Muscle layer of duodenum (tissue), 2 donors: Measurements from ENCODE around the gene CKAP4.

Experiments
- H3K27ac ChIP-seq: one replicate; pipeline ENCODE4 v1.7.0; 2013; ENCODE audit warnings: mild to moderate bottlenecking, low read length
- H3K27me3 ChIP-seq: one replicate; pipeline ENCODE4 v1.7.0; 2013; ENCODE audit warnings: low read depth, mild to moderate bottlenecking, control low read depth, low read length
- H3K36me3 ChIP-seq, 2 donors: one replicate each; pipeline ENCODE4 v1.7.0; 2013; ENCODE audit warnings: low read length in 2 of 2, control low read depth in 1 of 2, mild to moderate bottlenecking in 1 of 2; ENCODE audit not compliant: insufficient read depth in 2 of 2, control insufficient read depth in 1 of 2
- H3K4me1 ChIP-seq, 2 donors: one replicate each; pipeline ENCODE4 v1.7.0; 2013; ENCODE audit warnings: low read length in 2 of 2, mild to moderate bottlenecking in 2 of 2, control low read depth in 1 of 2, moderate library complexity in 1 of 2; ENCODE audit not compliant: insufficient read depth in 2 of 2, control insufficient read depth in 1 of 2
- H3K4me3 ChIP-seq, 2 donors: one replicate each; pipeline ENCODE4 v1.7.0; 2013; ENCODE audit warnings: low read length in 2 of 2, low read depth in 1 of 2, mild to moderate bottlenecking in 1 of 2
- H3K9me3 ChIP-seq, 2 donors: one replicate each; pipeline ENCODE4 v1.7.0; 2013; ENCODE audit warnings: low read length in 2 of 2, control low read depth in 1 of 2, mild to moderate bottlenecking in 1 of 2; ENCODE audit not compliant: control insufficient read depth in 1 of 2
- donor health status: healthy.

CKAP4 gene

DNA sequence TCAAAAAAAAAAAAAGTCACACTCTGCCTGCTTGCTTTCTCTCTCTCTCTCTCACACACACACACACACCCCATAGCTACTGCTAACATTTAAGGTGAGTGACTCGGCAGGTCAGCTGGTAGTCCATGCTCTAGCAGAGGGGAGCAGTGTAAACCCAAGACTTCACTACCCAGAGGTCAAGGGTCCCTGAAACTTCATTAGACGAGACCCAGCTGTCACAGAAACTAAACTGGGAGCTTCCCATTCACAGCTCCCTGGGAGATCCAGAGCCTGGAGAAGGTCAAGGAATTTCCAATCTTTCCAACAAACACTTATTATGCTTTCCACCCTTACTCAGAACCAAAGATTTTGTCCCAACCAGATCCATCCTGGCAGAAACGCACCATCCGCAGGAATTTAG lies 33.2 kb downstream of the CKAP4 start:
- Histone ChIP-seq H3K4me1 (no peaks in the 10 kb centered on the region), H3K27me3 (no peaks in the 10 kb centered on the region), H3K9me3 (peaks cover 0 to 10% of the 10 kb centered on the region in 2 donors), H3K4me3 (no peak overlapping the region), H3K36me3 (no peaks in the 10 kb centered on the region), H3K27ac (no peak overlapping the region)

DNA sequence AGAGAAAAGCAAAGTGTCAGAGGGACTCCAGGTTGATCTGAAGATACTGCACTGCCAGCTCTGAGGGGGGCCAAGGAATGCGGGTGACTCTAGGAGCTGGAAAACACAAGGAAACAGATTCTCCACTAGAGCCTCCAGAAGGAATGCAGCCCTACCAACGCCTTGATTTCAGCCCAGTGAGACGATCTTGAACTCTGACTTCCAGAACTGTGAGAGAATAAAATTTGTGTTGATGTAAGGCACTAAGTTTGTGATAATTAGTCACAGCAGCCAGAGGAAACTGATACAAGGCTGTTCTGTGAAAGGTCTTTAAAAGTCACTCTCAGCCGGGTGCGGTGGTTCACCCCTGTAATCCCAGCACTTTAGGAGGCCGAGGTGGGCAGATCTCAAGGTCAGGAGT lies 34.2 kb downstream of the CKAP4 start:
- peaks cover 0 to 10% of the 10 kb centered on the region in 2 donors for H3K9me3 ChIP-seq
- H3K4me1 ChIP-seq: no peaks in the 10 kb centered on the region
- no peaks in the 10 kb centered on the region for H3K36me3 ChIP-seq
- H3K27me3 ChIP-seq: no peaks in the 10 kb centered on the region
- H3K27ac ChIP-seq: no peak overlapping the region
- no peak overlapping the region for H3K4me3 ChIP-seq

DNA sequence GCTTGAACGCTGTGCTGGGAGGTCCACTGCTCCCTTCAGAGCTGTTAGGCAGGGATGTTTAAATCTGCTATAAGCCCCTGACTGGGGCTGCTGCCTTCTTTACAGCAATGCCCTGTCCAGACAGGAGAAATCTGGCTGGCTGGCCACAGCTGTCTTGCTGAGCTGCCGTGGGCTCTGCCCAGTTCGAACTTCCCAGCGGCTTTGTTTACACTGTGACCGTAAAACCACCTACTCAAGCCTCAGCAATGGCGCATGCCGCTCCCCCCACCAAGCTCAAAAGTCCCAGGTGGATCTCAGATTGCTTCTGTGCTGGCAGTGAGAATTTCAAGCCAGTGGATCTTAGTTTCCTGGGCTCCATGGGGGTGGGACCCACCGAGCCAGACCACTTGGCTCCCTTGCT lies 35.8 kb downstream of the CKAP4 start:
- no peak overlapping the region for H3K27ac ChIP-seq

DNA sequence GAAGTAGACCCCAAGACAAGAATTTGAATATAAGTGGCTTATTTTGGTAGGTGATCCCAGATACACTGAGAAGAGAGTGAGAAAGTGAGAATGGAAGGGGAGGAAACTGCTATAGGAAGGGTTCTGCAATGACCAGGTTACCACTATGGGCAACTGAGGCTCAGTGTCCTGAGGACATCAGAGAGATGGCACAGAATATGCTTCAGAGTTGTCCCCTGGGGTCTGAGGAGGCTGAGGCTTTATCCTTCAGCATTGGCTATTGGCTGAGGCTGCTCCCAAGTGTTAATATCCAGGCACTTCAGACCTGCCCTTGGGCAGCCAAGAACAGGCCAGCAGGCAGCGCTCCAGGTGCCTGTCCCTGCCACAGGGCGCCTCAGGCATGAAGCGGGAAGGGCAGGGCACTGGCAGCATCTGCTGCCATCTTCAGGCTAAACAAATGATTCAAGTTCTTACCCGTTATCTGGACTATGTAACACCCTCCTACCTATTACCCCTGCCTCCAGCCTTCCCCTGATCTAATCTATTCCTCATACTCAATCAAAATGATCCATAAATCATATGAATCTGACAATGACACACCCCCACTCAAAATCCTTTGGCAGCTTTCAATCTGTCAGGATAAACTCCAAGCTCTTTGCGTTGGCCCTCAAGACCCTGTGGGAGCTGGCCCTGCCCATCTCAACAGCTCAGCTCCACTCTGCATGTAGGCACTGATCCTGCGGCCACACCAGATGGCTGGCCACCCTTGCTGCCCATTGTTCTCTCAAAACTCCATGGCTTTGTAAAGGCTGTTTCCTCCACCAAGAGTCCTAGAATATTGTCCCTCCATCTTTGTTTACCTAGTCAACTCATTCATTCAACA lies 42.4 kb downstream of the CKAP4 start:
- no peaks in the 10 kb centered on the region for H3K36me3 ChIP-seq
- H3K27ac ChIP-seq: no peak overlapping the region
- H3K9me3 ChIP-seq: no peaks in the 10 kb centered on the region
- H3K4me1 ChIP-seq: no peaks in the 10 kb centered on the region
- H3K4me3 ChIP-seq: no peak overlapping the region
- no peaks in the 10 kb centered on the region for H3K27me3 ChIP-seq

More for the DNA sequence above, 35.8 kb downstream of the CKAP4 start:
- Histone ChIP-seq H3K36me3 (no peaks in the 10 kb centered on the region), H3K4me1 (no peaks in the 10 kb centered on the region), H3K4me3 (no peak overlapping the region), H3K27me3 (no peaks in the 10 kb centered on the region), H3K9me3 (peaks cover 0 to 2% of the 10 kb centered on the region in 2 donors)

DNA sequence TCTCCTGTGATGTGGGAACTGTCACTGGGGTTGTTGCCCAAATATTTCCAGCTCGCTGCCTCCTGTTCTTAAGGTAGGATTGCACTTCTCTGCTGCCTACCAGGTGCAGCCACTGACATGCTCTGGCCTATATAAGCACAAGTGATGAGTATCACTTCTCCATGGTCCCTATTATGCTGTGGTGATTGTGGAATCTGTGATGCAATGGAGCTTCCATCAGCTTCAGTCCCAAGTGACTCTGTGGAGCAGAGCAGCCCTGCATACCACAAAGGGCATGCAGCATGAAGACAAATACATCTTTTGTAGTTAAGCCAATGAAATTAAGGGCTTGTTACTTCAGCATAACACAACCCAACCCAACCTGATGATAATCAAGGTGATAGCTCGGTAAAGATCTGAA lies 43.5 kb downstream of the CKAP4 start:
- H3K9me3 ChIP-seq: no peaks in the 10 kb centered on the region
- no peaks in the 10 kb centered on the region for H3K36me3 ChIP-seq
- no peak overlapping the region for H3K27ac ChIP-seq

DNA sequence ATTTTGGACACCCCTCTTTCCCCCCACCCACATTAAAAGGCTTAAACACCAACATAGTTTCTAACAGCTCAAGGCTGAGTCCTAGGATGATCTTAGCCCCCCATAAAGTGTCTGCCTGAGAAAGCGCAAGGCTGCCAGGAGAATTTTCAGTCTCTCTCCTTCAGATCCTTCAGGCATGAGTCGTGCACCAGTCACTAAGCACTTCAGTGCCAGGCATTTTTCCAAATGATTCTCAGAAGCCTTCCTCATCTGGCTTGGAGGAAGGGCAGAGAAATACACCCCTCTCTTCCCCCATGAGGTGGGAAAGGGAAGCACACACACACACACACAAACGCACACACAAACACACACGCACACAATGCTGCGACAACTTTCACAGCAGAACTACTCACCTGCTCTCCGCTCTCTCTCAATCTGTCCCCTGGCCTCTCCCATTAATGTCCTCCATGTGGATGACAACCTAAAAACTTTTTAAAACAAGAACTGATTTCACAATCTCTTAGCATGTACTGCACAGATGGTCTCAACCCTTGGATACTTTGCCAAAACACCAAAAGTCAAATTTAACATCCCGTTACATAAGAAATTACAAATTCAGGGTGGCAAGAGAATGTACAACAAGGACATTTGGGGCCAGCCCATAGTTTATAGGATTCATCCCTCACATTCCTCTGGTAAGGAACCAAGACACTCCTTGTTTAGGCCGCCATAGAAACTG lies 49.8 kb downstream of the CKAP4 start:
- H3K27me3 ChIP-seq: no peaks in the 10 kb centered on the region
- H3K9me3 ChIP-seq: no peaks in the 10 kb centered on the region
- H3K4me3 ChIP-seq: no peak overlapping the region
- H3K27ac ChIP-seq: no peak overlapping the region
- H3K36me3 ChIP-seq: no peaks in the 10 kb centered on the region
- peaks cover 4 to 13% of the 10 kb centered on the region in 2 donors for H3K4me1 ChIP-seq

More for the DNA sequence above, 43.5 kb downstream of the CKAP4 start:
- H3K27me3 ChIP-seq: no peaks in the 10 kb centered on the region
- H3K4me1 ChIP-seq: no peaks in the 10 kb centered on the region
- no peak overlapping the region for H3K4me3 ChIP-seq

DNA sequence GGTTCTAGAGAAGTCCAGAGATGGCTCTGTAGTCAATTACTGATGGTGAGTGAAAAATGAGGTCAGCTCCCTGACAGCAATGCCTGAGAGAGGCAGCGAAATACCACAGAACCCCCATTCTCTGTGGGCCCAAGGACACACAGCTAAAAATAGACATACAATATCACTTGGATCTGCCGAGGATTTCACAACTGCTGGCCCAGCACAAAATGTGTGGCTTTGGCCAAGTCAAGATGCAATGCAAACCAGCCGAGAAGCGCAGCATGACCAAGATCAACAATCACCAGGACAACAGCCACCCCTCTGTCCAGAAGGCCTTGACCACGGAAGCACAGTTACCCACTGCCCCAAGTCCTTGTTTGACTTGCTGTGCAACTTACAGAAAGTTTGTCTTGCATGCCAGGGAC lies 52.2 kb downstream of the CKAP4 start:
- Histone ChIP-seq H3K27me3 (no peaks in the 10 kb centered on the region), H3K4me1 (peaks cover 4 to 13% of the 10 kb centered on the region in 2 donors), H3K27ac (no peak overlapping the region), H3K9me3 (no peaks in the 10 kb centered on the region), H3K4me3 (no peak overlapping the region), H3K36me3 (no peaks in the 10 kb centered on the region)

DNA sequence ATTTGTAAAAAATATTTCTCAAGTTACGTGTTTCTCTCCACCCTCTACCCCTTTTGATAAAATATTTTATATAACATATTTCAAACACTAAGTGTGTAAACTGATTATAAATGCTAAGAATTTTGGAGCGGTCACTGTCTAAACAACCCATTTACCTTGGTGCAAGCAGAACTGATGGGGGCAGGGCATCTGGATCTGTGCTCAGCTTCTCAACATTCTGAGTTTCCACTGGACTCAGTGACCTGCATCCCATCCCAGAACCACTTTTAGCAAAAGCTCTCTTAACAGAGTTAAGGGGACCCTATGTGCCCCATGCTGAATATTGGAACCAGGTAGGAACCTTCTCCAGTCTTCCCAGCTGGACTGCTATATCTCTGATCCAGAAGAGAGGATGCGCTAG lies 53.5 kb downstream of the CKAP4 start:
- Histone ChIP-seq H3K36me3 (no peaks in the 10 kb centered on the region), H3K27ac (no peak overlapping the region), H3K9me3 (no peaks in the 10 kb centered on the region), H3K4me3 (no peak overlapping the region), H3K27me3 (no peaks in the 10 kb centered on the region), H3K4me1 (peaks cover 4 to 13% of the 10 kb centered on the region in 2 donors)

DNA sequence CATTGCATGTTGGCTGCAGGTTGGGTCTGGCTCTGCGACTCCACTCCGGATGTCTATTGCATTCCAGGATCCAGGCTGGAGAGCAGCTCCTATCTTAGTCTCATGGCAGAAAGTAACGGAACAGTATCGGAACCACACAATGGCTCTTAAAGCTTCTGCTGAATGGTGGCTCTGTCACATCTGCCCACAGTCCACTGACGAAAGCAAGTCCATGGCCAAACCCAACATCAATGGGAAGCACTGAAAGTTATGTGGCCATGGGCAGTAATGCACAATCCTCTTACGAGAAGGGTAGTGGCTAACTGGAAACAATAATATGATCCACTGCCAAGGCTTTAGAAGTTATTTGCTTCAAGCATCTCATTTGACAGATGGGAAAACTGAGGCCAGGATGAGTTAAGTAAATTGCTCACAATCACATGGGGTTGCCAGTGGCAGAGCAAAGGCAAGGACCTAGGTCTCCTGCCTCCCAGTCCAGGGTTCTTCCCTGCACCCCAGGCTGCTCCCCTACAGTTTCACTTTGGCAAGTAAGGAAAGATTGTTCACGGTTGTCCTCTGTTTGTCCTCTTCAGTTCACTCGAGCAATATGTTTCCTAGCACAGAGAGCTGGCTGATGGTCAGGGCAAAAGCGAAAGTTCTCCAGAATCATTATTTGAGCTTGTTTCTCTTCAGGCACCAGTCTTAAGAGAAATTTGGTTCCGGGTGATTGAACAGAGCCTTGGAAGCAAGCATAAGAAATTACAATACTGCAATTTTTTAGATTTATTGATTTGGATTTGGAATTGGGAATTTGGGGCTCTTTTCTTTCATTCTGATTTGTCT lies 54.2 kb downstream of the CKAP4 start:
- no peak overlapping the region for H3K4me3 ChIP-seq
- no peaks in the 10 kb centered on the region for H3K27me3 ChIP-seq
- H3K9me3 ChIP-seq: no peaks in the 10 kb centered on the region
- no peak overlapping the region for H3K27ac ChIP-seq
- no peaks in the 10 kb centered on the region for H3K36me3 ChIP-seq
- H3K4me1 ChIP-seq: peaks cover 4 to 13% of the 10 kb centered on the region in 2 donors

DNA sequence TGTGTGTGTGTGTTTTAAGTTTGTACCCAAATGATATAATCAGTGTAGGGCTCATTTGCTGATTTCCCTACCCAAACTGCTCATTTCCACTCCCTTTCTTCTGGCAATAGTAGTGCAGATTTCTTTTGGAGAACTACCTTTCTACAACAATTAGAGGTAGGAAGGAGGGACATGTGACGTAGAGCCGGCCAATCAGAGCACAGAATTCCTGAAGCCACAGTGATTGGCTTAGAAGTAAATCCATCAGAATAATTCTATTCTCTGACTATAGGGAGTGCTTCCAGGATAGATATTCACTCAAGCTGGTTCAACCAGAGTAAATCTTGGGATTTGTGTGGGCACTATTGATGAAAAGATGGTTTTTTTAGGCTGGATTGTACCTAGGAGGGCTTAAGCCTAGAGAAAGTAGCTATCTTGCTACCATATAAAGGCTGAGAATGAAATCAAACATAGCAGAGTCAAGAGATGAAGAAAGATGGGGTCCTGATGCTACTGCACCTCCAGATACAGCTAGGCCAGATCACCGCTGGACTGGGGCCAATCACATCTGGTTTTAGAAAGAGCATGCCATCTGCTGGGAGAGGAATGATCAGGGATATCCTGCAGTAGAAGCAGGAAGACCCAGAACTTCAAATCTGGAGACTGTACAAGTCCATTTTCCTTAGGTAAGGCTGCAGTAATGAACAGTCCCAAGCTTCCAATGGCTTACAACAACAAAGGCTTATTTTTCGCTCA lies 55.0 kb downstream of the CKAP4 start:
- H3K27ac ChIP-seq: no peak overlapping the region
- H3K9me3 ChIP-seq: no peaks in the 10 kb centered on the region
- peaks cover 4 to 13% of the 10 kb centered on the region in 2 donors for H3K4me1 ChIP-seq
- no peaks in the 10 kb centered on the region for H3K36me3 ChIP-seq
- H3K4me3 ChIP-seq: no peak overlapping the region
- no peaks in the 10 kb centered on the region for H3K27me3 ChIP-seq
